Measurements from ENCODE around the gene SMIM41. TPM values are rescaled to one million over a fixed set of nuclear protein-coding genes. Genes with fewer than 3 reads are reported as not detected.
A peak's percentile ranks its signal among the peaks of the same experiment; 100 is the strongest.

Gene SMIM41
- total and polyA plus RNA-seq, 5 donors = 0.31 to 0.95 (median 0.53) TPM; not detected in 1

DNA sequence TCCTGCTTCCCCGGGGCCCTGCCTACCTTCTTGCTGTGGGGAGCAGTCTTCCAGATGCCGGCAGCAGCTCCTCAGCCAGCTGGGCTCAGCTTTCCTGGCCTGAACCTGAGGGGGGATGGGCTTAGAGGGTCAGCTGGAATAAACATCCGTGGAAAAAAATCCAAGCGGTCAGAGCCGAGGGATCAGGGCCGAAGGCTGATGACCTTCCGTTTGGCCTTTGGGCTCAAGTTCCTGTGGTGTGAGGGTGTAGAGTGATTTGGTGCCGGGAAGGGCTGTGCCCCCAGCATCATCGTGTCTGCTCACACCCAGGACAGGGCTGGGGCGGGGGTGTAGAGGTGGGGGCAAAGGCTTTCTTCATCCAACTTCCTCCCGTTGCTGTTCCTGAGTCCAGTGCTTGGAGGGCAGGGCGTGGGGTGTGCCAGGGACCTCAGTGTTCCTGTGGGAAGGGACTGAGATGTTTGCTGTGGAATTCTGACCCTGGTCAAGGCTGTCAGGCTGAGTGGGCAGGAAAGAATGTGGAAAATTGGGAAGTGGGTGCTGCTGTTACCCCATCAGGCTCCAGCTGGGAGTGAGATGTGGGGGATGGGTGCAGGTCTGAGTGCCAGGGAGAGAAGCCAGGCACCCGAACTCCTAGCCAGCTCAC, 2.6 kb downstream of the SMIM41 start:
- H3K27ac ChIP-seq (ENCODE audit: low read length) = peak overlapping the region; percentile 60
- intact Hi-C loops (cut with DNase I) = loop anchor here in 2 of 4 donors (2.0 to 5.0 kb wide), 3 partner anchors 55 to 80 kb away; no protein-coding TSS in a partner anchor
- peak; percentile 71 to 80 for ATAC-seq
- H3K4me3 ChIP-seq (ENCODE audit: low read length) = no peak overlapping the region
- 31% methylated on average over 13 of the region's 13 CpGs for WGBS
- H3K27me3 ChIP-seq (ENCODE audit: control insufficient read depth, insufficient read depth) = no peaks in the 10 kb centered on the region
- peaks cover 8% of the 10 kb centered on the region for H3K4me1 ChIP-seq (ENCODE audit: control insufficient read depth, insufficient read depth, low read length)
- H3K9me3 ChIP-seq (ENCODE audit: control insufficient read depth, low read length) = no peaks in the 10 kb centered on the region
- DNase-seq = peak; percentile 69 to 86 (median 85)

- H3K9me3 ChIP-seq (ENCODE audit: control insufficient read depth, low read length) = no peaks in the 10 kb centered on the region
- WGBS = 47% methylated on average over 4 of the region's 4 CpGs
- H3K4me3 ChIP-seq (ENCODE audit: low read length) = no peak overlapping the region
- no peak for DNase-seq
- peak overlapping the region; percentile 60 for H3K27ac ChIP-seq (ENCODE audit: low read length)
- H3K27me3 ChIP-seq (ENCODE audit: control insufficient read depth, insufficient read depth) = no peaks in the 10 kb centered on the region
- peaks cover 8% of the 10 kb centered on the region for H3K4me1 ChIP-seq (ENCODE audit: control insufficient read depth, insufficient read depth, low read length)
- intact Hi-C loops (cut with DNase I) = loop anchor here in 2 of 4 donors (2.0 to 5.0 kb wide), 3 partner anchors 55 to 80 kb away; no protein-coding TSS in a partner anchor
- ATAC-seq = no peak
Observed at GRCh38 chr12:52082669-52082987, 3.1 kb downstream of the SMIM41 start.

- Histone ChIP-seq H3K4me3 (ENCODE audit: low read length) (no peak overlapping the region), H3K27ac (ENCODE audit: low read length) (peak overlapping the region; percentile 60), H3K9me3 (ENCODE audit: control insufficient read depth, low read length) (no peaks in the 10 kb centered on the region), H3K4me1 (ENCODE audit: control insufficient read depth, insufficient read depth, low read length) (peaks cover 8% of the 10 kb centered on the region), H3K27me3 (ENCODE audit: control insufficient read depth, insufficient read depth) (no peaks in the 10 kb centered on the region)
- intact Hi-C loops (cut with DNase I) = loop anchor here in 3 of 4 donors (1.0 to 5.0 kb wide), 4 partner anchors 56 to 81 kb away; no protein-coding TSS in a partner anchor
- ATAC-seq (peak; percentile 34 to 42), DNase-seq (peak; percentile 63 to 86 (median 75))
- 32% methylated on average over 11 of the region's 11 CpGs for WGBS
Observed at GRCh38 chr12:52082988-52083637, 3.6 kb downstream of the SMIM41 start.

- Histone ChIP-seq H3K27ac (ENCODE audit: low read length) (no peak overlapping the region), H3K27me3 (ENCODE audit: control insufficient read depth, insufficient read depth) (no peaks in the 10 kb centered on the region), H3K4me3 (ENCODE audit: low read length) (no peak overlapping the region), H3K4me1 (ENCODE audit: control insufficient read depth, insufficient read depth, low read length) (peaks cover 8% of the 10 kb centered on the region), H3K9me3 (ENCODE audit: control insufficient read depth, low read length) (no peaks in the 10 kb centered on the region)
- no peak for DNase-seq
- intact Hi-C loops (cut with DNase I) = loop anchor here in 3 of 4 donors (1.0 to 5.0 kb wide), 4 partner anchors 56 to 81 kb away; no protein-coding TSS in a partner anchor
- WGBS = 1% methylated on average over 2 of the region's 2 CpGs
- ATAC-seq = no peak
Observed at GRCh38 chr12:52083638-52083996, 4.1 kb downstream of the SMIM41 start.

DNA sequence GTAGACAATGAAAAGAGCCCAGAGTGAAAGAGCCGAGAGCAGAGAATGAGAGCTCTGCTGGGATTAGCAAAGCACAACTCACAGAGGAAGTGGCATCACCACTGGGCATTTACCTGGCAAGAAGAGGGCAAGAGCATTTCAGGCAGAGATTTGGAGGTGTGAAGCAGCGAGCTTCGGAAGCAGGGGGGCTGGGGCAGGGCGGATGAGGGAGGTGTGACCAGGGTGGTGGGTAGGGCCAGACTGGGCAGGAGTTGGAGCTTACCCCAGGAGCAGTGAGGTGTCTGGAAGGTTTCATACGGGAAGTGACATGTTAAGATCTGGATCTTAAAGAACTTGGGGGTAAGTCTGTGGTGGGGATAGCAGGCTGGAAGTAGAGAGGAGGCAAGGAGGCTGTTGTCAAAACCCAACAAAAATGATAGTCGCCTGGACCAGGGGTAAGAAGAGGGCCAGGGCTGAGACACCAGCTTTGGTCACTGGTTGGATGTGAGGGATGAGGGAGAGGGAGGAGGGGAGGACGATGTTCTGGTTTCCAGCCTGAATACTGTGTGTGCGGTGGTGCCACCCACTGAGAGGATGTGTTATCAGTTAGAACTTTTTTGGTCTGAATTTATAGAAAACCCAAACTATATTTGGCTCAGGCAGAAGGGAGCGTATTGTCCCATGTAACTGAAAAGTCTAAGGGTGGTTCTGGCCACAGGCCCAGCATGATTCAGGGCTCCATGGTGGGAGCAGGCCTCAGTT, 5.2 kb downstream of the SMIM41 start:
- no peaks in the 10 kb centered on the region for H3K27me3 ChIP-seq (ENCODE audit: control insufficient read depth, insufficient read depth)
- DNase-seq (no peak), ATAC-seq (no peak)
- H3K9me3 ChIP-seq (ENCODE audit: control insufficient read depth, low read length) = no peaks in the 10 kb centered on the region
- no peak overlapping the region for H3K4me3 ChIP-seq (ENCODE audit: low read length)
- 87% methylated on average over 9 of the region's 9 CpGs for WGBS
- peaks cover 8% of the 10 kb centered on the region for H3K4me1 ChIP-seq (ENCODE audit: control insufficient read depth, insufficient read depth, low read length)
- H3K27ac ChIP-seq (ENCODE audit: low read length) = no peak overlapping the region
- intact Hi-C loops (cut with DNase I) = loop anchor here in 2 of 4 donors (5.0 kb wide), 2 partner anchors 57 to 82 kb away; no protein-coding TSS in a partner anchor

- intact Hi-C loops (cut with DNase I) = no loop called here
- Histone ChIP-seq H3K27me3 (ENCODE audit: control insufficient read depth, insufficient read depth) (no peaks in the 10 kb centered on the region), H3K4me3 (ENCODE audit: low read length) (no peak overlapping the region), H3K27ac (ENCODE audit: low read length) (no peak overlapping the region), H3K4me1 (ENCODE audit: control insufficient read depth, insufficient read depth, low read length) (peaks cover 8% of the 10 kb centered on the region), H3K9me3 (ENCODE audit: control insufficient read depth, low read length) (no peaks in the 10 kb centered on the region)
- DNase-seq (no peak), ATAC-seq (no peak)
- 86% methylated on average over 6 of the region's 6 CpGs for WGBS
Observed at GRCh38 chr12:52085682-52086180, 6.2 kb downstream of the SMIM41 start.

- H3K27me3 ChIP-seq (ENCODE audit: control insufficient read depth, insufficient read depth) = no peaks in the 10 kb centered on the region
- WGBS = 54% methylated on average over 9 of the region's 9 CpGs
- H3K27ac ChIP-seq (ENCODE audit: low read length) = no peak overlapping the region
- no peak for ATAC-seq
- H3K9me3 ChIP-seq (ENCODE audit: control insufficient read depth, low read length) = no peaks in the 10 kb centered on the region
- no peak overlapping the region for H3K4me3 ChIP-seq (ENCODE audit: low read length)
- intact Hi-C loops (cut with DNase I) = no loop called here
- peaks cover 6% of the 10 kb centered on the region for H3K4me1 ChIP-seq (ENCODE audit: control insufficient read depth, insufficient read depth, low read length)
- DNase-seq = peak in 1 of 3 donors; percentile 32
Observed at GRCh38 chr12:52086366-52086765, 6.9 kb downstream of the SMIM41 start.

GRCh38 chr12:52086944-52087835, 7.7 kb downstream of the SMIM41 start:
- H3K27me3 ChIP-seq (ENCODE audit: control insufficient read depth, insufficient read depth) = no peaks in the 10 kb centered on the region
- ATAC-seq (no peak), DNase-seq (peak in 1 of 3 donors; percentile 46)
- 69% methylated on average over 22 of the region's 22 CpGs for WGBS
- H3K4me3 ChIP-seq (ENCODE audit: low read length) = no peak overlapping the region
- intact Hi-C loops (cut with DNase I) = no loop called here
- no peaks in the 10 kb centered on the region for H3K9me3 ChIP-seq (ENCODE audit: control insufficient read depth, low read length)
- H3K27ac ChIP-seq (ENCODE audit: low read length) = no peak overlapping the region
- peaks cover 2% of the 10 kb centered on the region for H3K4me1 ChIP-seq (ENCODE audit: control insufficient read depth, insufficient read depth, low read length)

DNA sequence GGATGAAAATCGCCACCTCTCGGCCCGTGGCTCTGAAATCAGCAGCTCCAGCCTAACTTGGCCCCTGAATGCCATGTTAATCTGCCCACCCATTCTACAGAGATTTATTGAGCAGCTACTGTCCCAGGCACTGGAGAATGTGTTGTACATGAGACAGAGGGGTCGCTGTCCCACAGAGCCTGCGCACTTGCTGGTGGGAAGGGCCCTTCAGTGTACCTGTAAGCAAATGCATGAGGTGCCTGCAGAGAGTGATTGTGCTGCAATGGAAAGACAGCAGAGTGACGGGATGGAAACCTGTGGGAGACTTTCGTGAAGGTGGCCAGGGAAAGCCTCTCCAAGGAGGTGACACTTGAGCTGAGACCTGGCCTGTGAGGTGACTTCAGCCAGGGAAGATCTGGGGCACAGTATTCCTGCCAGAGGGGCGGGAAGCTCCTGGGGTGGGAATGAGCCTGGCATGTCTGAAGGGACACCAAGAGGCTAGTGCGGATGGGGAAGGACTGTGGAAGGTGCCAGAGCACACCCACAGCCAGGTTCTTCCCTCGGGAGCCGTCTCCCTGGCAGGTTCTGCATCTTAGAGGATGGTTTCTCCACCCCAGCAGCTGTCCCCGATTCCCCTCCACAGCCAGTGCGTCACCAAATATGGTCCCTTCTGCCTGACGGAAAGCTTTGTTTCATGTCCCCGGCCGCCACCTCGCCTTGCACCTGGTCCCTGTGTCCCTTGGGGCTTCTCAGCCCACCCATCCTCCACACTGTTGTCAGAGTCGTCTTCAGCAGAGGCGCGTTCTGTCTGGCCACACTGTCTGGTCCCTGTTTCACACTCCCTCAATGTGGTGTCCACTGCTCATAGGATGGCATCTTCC, 8.7 kb downstream of the SMIM41 start:
- no peak for ATAC-seq
- intact Hi-C loops (cut with DNase I) = no loop called here
- WGBS = 78% methylated on average over 20 of the region's 20 CpGs
- peak in 1 of 3 donors; percentile 31 for DNase-seq
- no peaks in the 10 kb centered on the region for H3K9me3 ChIP-seq (ENCODE audit: control insufficient read depth, low read length)
- no peaks in the 10 kb centered on the region for H3K27me3 ChIP-seq (ENCODE audit: control insufficient read depth, insufficient read depth)
- no peak overlapping the region for H3K27ac ChIP-seq (ENCODE audit: low read length)
- H3K4me3 ChIP-seq (ENCODE audit: low read length) = no peak overlapping the region
- H3K4me1 ChIP-seq (ENCODE audit: control insufficient read depth, insufficient read depth, low read length) = no peaks in the 10 kb centered on the region

Measured in right cardiac atrium (tissue), 5 donors.